Chondrocyte (in vitro differentiated cells): Measurements from ENCODE around the gene BAG1. TPM values are rescaled to one million over a fixed set of nuclear protein-coding genes. Genes with fewer than 3 reads are reported as not detected.

ENCODE experiments used
- DNase-seq: peaks from one replicate; pipeline ENCODE4 v3.0.0; 2021; ENCODE audit warnings: mixed read lengths, low spot score
- H3K27ac Mint-ChIP-seq: one replicate; pipeline ENCODE4 v1.8.0; 2021; ENCODE audit warnings: mild to moderate bottlenecking, moderate library complexity, mixed read lengths; ENCODE audit not compliant: unreplicated experiment
- H3K27me3 Mint-ChIP-seq: 2 replicates; pipeline ENCODE4 v1.8.0; 2021; ENCODE audit warnings: low read depth, mixed read lengths
- H3K36me3 Mint-ChIP-seq: 2 replicates; pipeline ENCODE4 v1.8.0; 2021; ENCODE audit warnings: low read depth, mixed read lengths
- H3K4me1 Mint-ChIP-seq: 2 replicates; pipeline ENCODE4 v1.8.0; 2021; ENCODE audit warnings: low read depth, mild to moderate bottlenecking, mixed read lengths
- H3K4me3 Mint-ChIP-seq: one replicate; pipeline ENCODE4 v1.8.0; 2021; ENCODE audit warnings: mild to moderate bottlenecking, moderate library complexity, mixed read lengths; ENCODE audit not compliant: unreplicated experiment
- H3K9me3 Mint-ChIP-seq: 2 replicates; pipeline ENCODE4 v1.8.0; 2021; ENCODE audit warnings: low read depth, mixed read lengths
- CTCF ChIP-seq: fragments of 200-600 bp; sonication (generic); IDR thresholded peaks from 2 replicates; pipeline ENCODE4 v1.5.0; 2021; ENCODE audit warnings: antibody characterized with exemption, mild to moderate bottlenecking, moderate library complexity
- total RNA-seq: library from RNA; stranded (reverse); gene quantifications from 3 replicates; pipeline ENCODE4 v1.2.1, GENCODE V29; 2021

The BAG1 gene
- total RNA-seq, 1 donor from 2014 or later = 51.1 TPM

DNA sequence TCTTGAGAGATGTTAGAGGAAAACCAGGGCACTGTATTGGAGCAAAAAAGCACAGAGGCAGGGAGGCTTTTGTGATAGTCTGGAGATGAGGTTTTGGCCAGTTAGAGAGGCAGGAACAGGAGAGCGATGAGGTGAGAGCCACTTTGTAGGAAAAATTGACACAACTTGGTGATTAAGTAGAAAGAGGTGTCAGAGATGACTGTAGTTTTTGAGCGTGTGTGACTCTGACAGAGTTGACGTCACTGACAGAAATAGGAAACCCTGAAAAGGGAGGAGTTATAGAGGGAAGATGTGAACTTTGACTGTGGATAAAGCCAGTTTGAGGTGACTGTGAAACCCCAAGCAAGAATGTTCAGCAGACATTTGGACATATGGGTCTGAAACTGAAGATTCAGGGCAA lies 41.5 kb upstream of the BAG1 start:
- H3K4me3 Mint-ChIP-seq = no peak overlapping the region
- no peak for DNase-seq
- H3K27me3 Mint-ChIP-seq = no peaks in the 10 kb centered on the region
- peaks cover 30% of the 10 kb centered on the region for H3K36me3 Mint-ChIP-seq
- no peaks in the 10 kb centered on the region for H3K9me3 Mint-ChIP-seq
- H3K4me1 Mint-ChIP-seq = no peaks in the 10 kb centered on the region
- no peak overlapping the region for H3K27ac Mint-ChIP-seq
- TF ChIP-seq CTCF = no peak

DNA sequence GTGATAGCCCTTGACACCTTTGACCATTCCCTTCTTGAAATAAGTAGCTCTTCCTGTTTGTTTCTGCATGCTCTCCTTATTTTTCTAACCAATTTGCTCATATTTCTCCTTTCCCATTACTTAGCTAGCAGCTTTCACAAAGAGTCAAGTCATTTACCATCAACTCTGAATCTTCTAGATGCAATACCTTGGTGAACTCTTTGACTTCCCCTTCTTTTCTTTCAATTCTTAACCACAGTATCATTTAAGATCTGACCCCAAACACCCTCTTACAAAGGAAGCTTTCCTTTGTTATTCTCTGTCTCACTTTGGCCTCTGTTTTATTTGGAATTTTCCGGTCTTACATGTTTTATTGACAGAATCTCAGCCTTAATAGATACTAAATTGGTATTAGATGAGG lies 39.9 kb upstream of the BAG1 start:
- Mint-ChIP-seq H3K36me3 (peaks cover 32% of the 10 kb centered on the region), H3K27me3 (no peaks in the 10 kb centered on the region), H3K4me1 (no peaks in the 10 kb centered on the region), H3K27ac (no peak overlapping the region), H3K9me3 (no peaks in the 10 kb centered on the region), H3K4me3 (no peak overlapping the region)
- TF ChIP-seq CTCF = no peak
- DNase-seq = no peak

DNA sequence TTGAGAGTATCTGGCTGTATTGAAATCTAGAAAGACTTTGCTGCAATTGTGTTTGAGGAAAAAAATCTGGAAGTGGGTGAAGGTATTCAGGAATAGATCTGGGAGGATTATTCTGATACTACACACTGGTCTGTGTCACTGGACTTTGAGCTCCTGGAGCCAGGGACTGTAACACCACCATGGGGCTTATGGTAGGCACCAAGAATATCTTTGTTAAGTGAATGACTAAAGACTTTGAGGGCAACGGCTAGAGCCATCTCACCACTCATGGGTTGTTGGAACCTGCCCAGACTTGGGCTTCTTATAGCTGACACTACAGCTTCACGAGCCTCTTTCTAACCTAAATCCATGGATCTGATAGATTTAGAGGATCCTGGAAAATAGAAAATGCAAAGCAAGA lies 36.0 kb upstream of the BAG1 start:
- peaks cover 38% of the 10 kb centered on the region for H3K36me3 Mint-ChIP-seq
- H3K27ac Mint-ChIP-seq = no peak overlapping the region
- no peaks in the 10 kb centered on the region for H3K9me3 Mint-ChIP-seq
- H3K4me1 Mint-ChIP-seq = peaks cover 29% of the 10 kb centered on the region
- no peak for DNase-seq
- H3K27me3 Mint-ChIP-seq = no peaks in the 10 kb centered on the region
- TF ChIP-seq CTCF = no peak
- no peak overlapping the region for H3K4me3 Mint-ChIP-seq

DNA sequence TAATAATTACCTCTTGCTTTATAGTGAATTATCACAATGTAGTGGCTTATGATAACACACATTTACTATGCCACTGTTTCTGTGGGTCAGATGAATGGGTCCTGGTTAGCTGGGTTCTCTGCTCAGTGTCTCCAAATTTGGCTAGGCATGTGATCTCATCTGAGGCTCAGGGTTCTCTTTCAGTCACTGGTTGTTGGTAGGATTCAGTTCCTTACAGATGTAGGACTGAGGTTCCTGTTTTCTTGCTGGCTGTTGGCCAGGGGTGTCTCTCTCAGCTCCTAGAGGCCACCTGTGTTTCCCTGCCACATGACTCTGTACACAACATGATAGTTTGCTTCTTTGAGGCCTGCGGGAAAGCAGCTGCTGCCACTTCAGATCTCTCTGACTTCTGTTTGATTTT lies 32.9 kb upstream of the BAG1 start:
- DNase-seq = no peak
- peak overlapping the region; percentile 8 for H3K27ac Mint-ChIP-seq
- no peak overlapping the region for H3K4me3 Mint-ChIP-seq

DNA sequence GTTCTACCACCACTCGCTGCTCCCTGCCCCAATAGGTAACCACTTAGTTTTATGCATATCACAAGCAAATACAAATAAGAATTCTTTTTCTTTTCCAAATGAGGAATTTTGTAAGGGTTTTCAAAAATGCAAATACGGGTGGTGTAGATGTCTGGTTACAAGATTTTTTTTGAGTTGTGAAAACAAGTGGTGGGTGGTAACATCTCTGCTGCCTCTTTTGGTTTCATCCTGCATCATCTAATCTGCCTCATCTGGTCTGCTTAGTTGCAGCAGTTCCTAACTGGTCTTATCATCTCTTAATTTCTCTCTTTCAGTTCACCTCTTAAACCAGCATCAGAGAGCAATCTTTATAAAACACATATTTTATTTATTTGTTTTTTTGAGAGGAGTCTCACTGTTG lies 31.1 kb upstream of the BAG1 start:
- Mint-ChIP-seq H3K9me3 (no peaks in the 10 kb centered on the region), H3K36me3 (peaks cover 38% of the 10 kb centered on the region), H3K4me3 (no peak overlapping the region), H3K4me1 (peaks cover 58% of the 10 kb centered on the region), H3K27ac (no peak overlapping the region), H3K27me3 (no peaks in the 10 kb centered on the region)
- DNase-seq = no peak
- TF ChIP-seq CTCF = no peak

More for the DNA sequence above, 32.9 kb upstream of the BAG1 start:
- TF ChIP-seq CTCF = no peak
- Mint-ChIP-seq H3K4me1 (peaks cover 41% of the 10 kb centered on the region), H3K9me3 (no peaks in the 10 kb centered on the region), H3K36me3 (peaks cover 38% of the 10 kb centered on the region), H3K27me3 (no peaks in the 10 kb centered on the region)
